Fibroblast of lung (primary cell): ENCODE measurements around the gene MPPE1. TPM values are rescaled to one million over a fixed set of nuclear protein-coding genes. Genes with fewer than 3 reads are reported as not detected.

ENCODE experiments used
- DNase-seq, 2 donors: peaks; one replicate each; pipeline versions ENCODE4 v3.0.0 to v3.0.0-alpha.2; 2010; ENCODE audit warnings: low read depth in 2 of 2
- H2AFZ ChIP-seq: 2 replicates; pipeline ENCODE4 v1.5.1; 2012; ENCODE audit warnings: low read length, control low read depth, inconsistent platforms
- H3K27ac ChIP-seq: 2 replicates; pipeline ENCODE4 v1.5.1; 2011; ENCODE audit warnings: low read length, control low read depth; ENCODE audit not compliant: insufficient read depth
- H3K27me3 ChIP-seq: 2 replicates; pipeline ENCODE4 v1.5.1; 2011; ENCODE audit warnings: mild to moderate bottlenecking, low read length; ENCODE audit not compliant: control insufficient read depth, insufficient read depth
- H3K36me3 ChIP-seq: 2 replicates; pipeline ENCODE4 v1.5.1; 2011; ENCODE audit warnings: low read length; ENCODE audit not compliant: control insufficient read depth, insufficient read depth
- H3K4me1 ChIP-seq: 2 replicates; pipeline ENCODE4 v1.5.1; 2011; ENCODE audit warnings: low read length; ENCODE audit not compliant: control insufficient read depth, insufficient read depth; ENCODE audit errors: extremely low read depth
- H3K4me2 ChIP-seq: 2 replicates; pipeline ENCODE4 v1.5.1; 2011; ENCODE audit warnings: low read length, control low read depth; ENCODE audit not compliant: insufficient read depth; ENCODE audit errors: extremely low read depth
- H3K4me3 ChIP-seq, 4 experiments: fragments of 200-600 bp in 1 of 4; sonication (generic) in 1 of 4; replicated peaks in 1 of 4; 2 replicates each; pipeline ENCODE4 v1.5.1; 2011 to 2016; ENCODE audit warnings: low read length in 4 of 4, low read depth in 3 of 4, mild to moderate bottlenecking in 3 of 4, control low read depth in 2 of 4, inconsistent platforms in 1 of 4, mixed read lengths in 1 of 4; ENCODE audit not compliant: insufficient read depth in 1 of 4; ENCODE audit errors: control extremely low read depth in 1 of 4
- H3K79me2 ChIP-seq: 2 replicates; pipeline ENCODE4 v1.5.1; 2012; ENCODE audit warnings: mild to moderate bottlenecking, low read length, inconsistent platforms; ENCODE audit not compliant: control insufficient read depth, insufficient read depth
- H3K9ac ChIP-seq: 2 replicates; pipeline ENCODE4 v1.5.1; 2011; ENCODE audit warnings: mild to moderate bottlenecking, low read length, control low read depth; ENCODE audit not compliant: insufficient read depth
- H3K9me3 ChIP-seq: 2 replicates; pipeline ENCODE4 v1.5.1; 2012; ENCODE audit warnings: low read depth, low read length; ENCODE audit not compliant: control insufficient read depth, insufficient read depth
- H4K20me1 ChIP-seq: 2 replicates; pipeline ENCODE4 v1.5.1; 2011; ENCODE audit warnings: low read length; ENCODE audit not compliant: control insufficient read depth, insufficient read depth; ENCODE audit errors: extremely low read depth
- EZH2 ChIP-seq: IDR thresholded peaks from 2 replicates; pipeline ENCODE4 v1.5.1; 2012; ENCODE audit warnings: low read length, control low read depth, mild to moderate bottlenecking; ENCODE audit errors: missing control alignments
- polyA plus RNA-seq, 2 donors: library from polyadenylated mRNA; depleted of rRNA in 1 of 2; stranded (reverse) in 1 of 2; unstranded in 1 of 2; fragments of >200 nt; gene quantifications; 2 replicates each; pipeline ENCODE4 v1.2.1, GENCODE V29; 2011 to 2012; ENCODE audit warnings: missing spikeins in 1 of 2
- total RNA-seq: library from RNA; depleted of rRNA; stranded (reverse); fragments of >200 nt; gene quantifications from 2 replicates; pipeline ENCODE4 v1.2.1, GENCODE V29; 2014
- TF ChIP-seq, protein P1 (sequence below), 2 donors: IDR thresholded peaks in 1 of 2; conservative IDR thresholded peaks in 1 of 2; 1 replicate in 1 of 2; 2 replicates in 1 of 2; pipeline ENCODE4 v1.5.1; 2011 to 2012; ENCODE audit warnings: low read length in 2 of 2, control low read depth in 1 of 2, inconsistent platforms in 1 of 2, low read depth in 1 of 2, mild to moderate bottlenecking in 1 of 2

The MPPE1 gene
- total and polyA plus RNA-seq, 2 donors (not counting 1 experiment from before 2014, with no cell fraction given) = 23.3 to 29.7 TPM

DNA sequence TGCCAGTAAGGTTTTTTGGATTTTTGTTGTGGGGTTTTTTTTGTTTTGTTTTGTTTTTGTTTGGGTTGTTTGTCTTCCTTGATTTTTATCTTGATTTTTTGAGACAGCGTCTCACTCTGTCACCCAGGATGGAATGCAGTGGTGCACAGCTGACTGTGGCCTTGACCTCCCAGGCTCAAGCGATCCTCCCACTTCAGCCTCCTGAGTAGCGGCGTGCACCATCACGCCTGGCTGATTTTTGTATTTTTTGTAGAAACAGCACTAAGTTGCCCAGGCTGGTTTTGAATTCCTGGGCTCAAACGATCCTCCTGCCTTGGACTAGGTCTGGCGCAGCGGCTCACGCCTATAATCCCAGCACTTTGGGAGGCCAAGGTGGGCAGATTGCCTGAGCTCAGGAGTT is 16.4 kb downstream of the MPPE1 start:
- no peaks in the 10 kb centered on the region for H3K27me3 ChIP-seq
- no peaks in the 10 kb centered on the region for H3K4me1 ChIP-seq
- no peaks in the 10 kb centered on the region for H4K20me1 ChIP-seq
- no peak overlapping the region for H3K4me2 ChIP-seq
- H3K4me3 ChIP-seq = no peak overlapping the region
- DNase-seq = no peak
- H3K9ac ChIP-seq = no peak overlapping the region
- peaks cover 4% of the 10 kb centered on the region for H3K36me3 ChIP-seq
- no peak for TF ChIP-seq EZH2
- TF ChIP-seq, protein P1, sequence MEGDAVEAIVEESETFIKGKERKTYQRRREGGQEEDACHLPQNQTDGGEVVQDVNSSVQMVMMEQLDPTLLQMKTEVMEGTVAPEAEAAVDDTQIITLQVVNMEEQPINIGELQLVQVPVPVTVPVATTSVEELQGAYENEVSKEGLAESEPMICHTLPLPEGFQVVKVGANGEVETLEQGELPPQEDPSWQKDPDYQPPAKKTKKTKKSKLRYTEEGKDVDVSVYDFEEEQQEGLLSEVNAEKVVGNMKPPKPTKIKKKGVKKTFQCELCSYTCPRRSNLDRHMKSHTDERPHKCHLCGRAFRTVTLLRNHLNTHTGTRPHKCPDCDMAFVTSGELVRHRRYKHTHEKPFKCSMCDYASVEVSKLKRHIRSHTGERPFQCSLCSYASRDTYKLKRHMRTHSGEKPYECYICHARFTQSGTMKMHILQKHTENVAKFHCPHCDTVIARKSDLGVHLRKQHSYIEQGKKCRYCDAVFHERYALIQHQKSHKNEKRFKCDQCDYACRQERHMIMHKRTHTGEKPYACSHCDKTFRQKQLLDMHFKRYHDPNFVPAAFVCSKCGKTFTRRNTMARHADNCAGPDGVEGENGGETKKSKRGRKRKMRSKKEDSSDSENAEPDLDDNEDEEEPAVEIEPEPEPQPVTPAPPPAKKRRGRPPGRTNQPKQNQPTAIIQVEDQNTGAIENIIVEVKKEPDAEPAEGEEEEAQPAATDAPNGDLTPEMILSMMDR (conservative IDR thresholded peaks at IDR 0.05 in 1 of 2, IDR thresholded peaks at IDR 0.05 in 1 of 2; ENCODE audit: low read depth in 1 of 2, low read length in 2 of 2) = no peak
- H3K27ac ChIP-seq = no peak overlapping the region
- no peak overlapping the region for H2AFZ ChIP-seq
- H3K79me2 ChIP-seq = no peaks in the 10 kb centered on the region
- no peaks in the 10 kb centered on the region for H3K9me3 ChIP-seq

DNA sequence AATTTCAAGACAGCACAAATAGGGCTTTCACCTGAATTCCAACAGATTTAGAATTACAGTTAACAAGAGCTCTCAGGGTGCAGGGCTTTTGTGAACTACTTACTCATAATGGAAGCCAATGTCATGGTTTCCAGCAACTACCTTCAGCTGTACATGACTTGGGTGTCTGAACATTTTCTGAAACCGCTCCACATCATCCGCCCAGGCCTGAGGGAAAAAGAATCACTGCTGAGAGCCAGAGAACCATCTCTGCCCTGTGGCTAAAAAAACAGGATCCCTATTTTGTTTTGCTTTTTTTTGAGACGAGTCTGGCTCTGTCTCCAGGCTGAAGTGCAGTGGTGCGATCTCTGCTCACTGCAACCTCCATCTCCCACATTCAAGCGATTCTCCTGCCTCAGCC is 18.8 kb downstream of the MPPE1 start:
- H4K20me1 ChIP-seq = no peaks in the 10 kb centered on the region
- no peak overlapping the region for H3K9ac ChIP-seq
- H3K27ac ChIP-seq = no peak overlapping the region
- TF ChIP-seq, protein P1 (conservative IDR thresholded peaks at IDR 0.05 in 1 of 2, IDR thresholded peaks at IDR 0.05 in 1 of 2; ENCODE audit: low read depth in 1 of 2, low read length in 2 of 2) = no peak
- no peak for TF ChIP-seq EZH2
- no peak overlapping the region for H3K4me3 ChIP-seq
- peaks cover 6% of the 10 kb centered on the region for H3K36me3 ChIP-seq
- DNase-seq = no peak
- no peak overlapping the region for H3K4me2 ChIP-seq
- H3K79me2 ChIP-seq = no peaks in the 10 kb centered on the region
- no peaks in the 10 kb centered on the region for H3K4me1 ChIP-seq
- no peaks in the 10 kb centered on the region for H3K9me3 ChIP-seq
- H3K27me3 ChIP-seq = no peaks in the 10 kb centered on the region
- no peak overlapping the region for H2AFZ ChIP-seq

GRCh38 chr18:11888726-11889125 is 19.4 kb downstream of the MPPE1 start:
- DNase-seq = no peak
- no peak overlapping the region for H2AFZ ChIP-seq

More at GRCh38 chr18:11888726-11889125, 19.4 kb downstream of the MPPE1 start:
- no peak overlapping the region for H3K27ac ChIP-seq
- no peaks in the 10 kb centered on the region for H3K79me2 ChIP-seq
- no peaks in the 10 kb centered on the region for H3K4me1 ChIP-seq
- no peaks in the 10 kb centered on the region for H4K20me1 ChIP-seq
- H3K4me2 ChIP-seq = no peak overlapping the region
- H3K9me3 ChIP-seq = no peaks in the 10 kb centered on the region
- no peaks in the 10 kb centered on the region for H3K27me3 ChIP-seq
- H3K9ac ChIP-seq = no peak overlapping the region
- TF ChIP-seq EZH2 = no peak
- TF ChIP-seq, protein P1 (conservative IDR thresholded peaks at IDR 0.05 in 1 of 2, IDR thresholded peaks at IDR 0.05 in 1 of 2; ENCODE audit: low read depth in 1 of 2, low read length in 2 of 2) = no peak
- H3K36me3 ChIP-seq = peaks cover 6% of the 10 kb centered on the region
- no peak overlapping the region for H3K4me3 ChIP-seq
